Measurements from ENCODE around the gene CDH23. TPM values are rescaled to one million over a fixed set of nuclear protein-coding genes. Genes with fewer than 3 reads are reported as not detected.

CDH23 gene
- total and polyA plus RNA-seq, 2 of the 8 experiments (the other 6 are each of a cell fraction or from before 2014, with no cell fraction given), result 1.9 to 4.9 TPM

- TF ChIP-seq CHD7 (IDR thresholded peaks at IDR 0.05; ENCODE audit: insufficient replicate concordance, low read length) (no peak), HDAC2 (IDR thresholded peaks at IDR 0.05; ENCODE audit: borderline replicate concordance in 1 of 2, low read depth in 2 of 2, low read length in 2 of 2) (no peak), USF2 (IDR thresholded peaks at IDR 0.05; ENCODE audit: low read length) (no peak), CHD1 (IDR thresholded peaks at IDR 0.05; ENCODE audit: low read depth, low read length) (no peak), EP300 (IDR thresholded peaks at IDR 0.05; ENCODE audit: borderline replicate concordance in 1 of 2, low read depth in 2 of 2, low read length in 2 of 2) (no peak), GABPA (IDR thresholded peaks at IDR 0.05; ENCODE audit: borderline replicate concordance, insufficient read depth, low read length) (no peak), POU5F1 (IDR thresholded peaks at IDR 0.05; ENCODE audit: low read depth, low read length) (no peak), CEBPB (IDR thresholded peaks at IDR 0.05; ENCODE audit: low read depth, low read length) (no peak), TAF1 (IDR thresholded peaks at IDR 0.05; ENCODE audit: low read depth, low read length) (no peak), E2F6 (IDR thresholded peaks at IDR 0.05) (no peak)
Measured at GRCh38 chr10:71581376-71581775, 184.7 kb downstream of the CDH23 start (continued).
